T-helper 1 cell treated with Interleukin-12 subunit alpha and Interleukin-12 subunit beta and Interleukin-4 antibody, amounts not matched to agents 30 μg/mL and 1 μg/mL, for 36 hours (primary cell): Measurements from ENCODE around the gene MUC4.
A peak's percentile ranks its signal among the peaks of the same experiment; 100 is the strongest.
"Not testable (repeated sequence)": the region's sequence is repeated elsewhere in the genome, so short reads cannot be mapped to it uniquely, and the experiment has no call there.

Source experiments
- H3K27ac Mint-ChIP-seq: one replicate; pipeline ENCODE4 v1.8.0; 2021; ENCODE audit warnings: mild to moderate bottlenecking, mixed read lengths
- H3K27me3 Mint-ChIP-seq: one replicate; pipeline ENCODE4 v1.8.0; 2021; ENCODE audit warnings: low read depth, mixed read lengths
- H3K36me3 Mint-ChIP-seq: one replicate; pipeline ENCODE4 v1.8.0; 2021; ENCODE audit warnings: low read depth, mixed read lengths
- H3K4me1 Mint-ChIP-seq: one replicate; pipeline ENCODE4 v1.8.0; 2021; ENCODE audit warnings: low read depth, mixed read lengths
- H3K4me3 Mint-ChIP-seq: one replicate; pipeline ENCODE4 v1.8.0; 2021; ENCODE audit warnings: mild to moderate bottlenecking, moderate library complexity, mixed read lengths
- H3K9me3 Mint-ChIP-seq: one replicate; pipeline ENCODE4 v1.8.0; 2021; ENCODE audit warnings: mixed read lengths

Gene MUC4

GRCh38 chr3:195757438-195757770 is 54.3 kb downstream of the MUC4 start:
- H3K9me3 Mint-ChIP-seq: no peaks in the 10 kb centered on the region
- H3K36me3 Mint-ChIP-seq: no peaks in the 10 kb centered on the region
- H3K4me1 Mint-ChIP-seq: peaks cover 23% of the 10 kb centered on the region
- peaks cover 26% of the 10 kb centered on the region for H3K27me3 Mint-ChIP-seq
- H3K4me3 Mint-ChIP-seq: no peak overlapping the region
- H3K27ac Mint-ChIP-seq: no peak overlapping the region

- H3K27ac Mint-ChIP-seq: peak overlapping the region; percentile 13
- peak overlapping the region; percentile 48 for H3K4me3 Mint-ChIP-seq
- no peaks in the 10 kb centered on the region for H3K36me3 Mint-ChIP-seq
- H3K9me3 Mint-ChIP-seq: no peaks in the 10 kb centered on the region
- peaks cover 23% of the 10 kb centered on the region for H3K4me1 Mint-ChIP-seq
- peaks cover 23% of the 10 kb centered on the region for H3K27me3 Mint-ChIP-seq
Observed at GRCh38 chr3:195755791-195756676, 55.7 kb downstream of the MUC4 start.

- H3K27ac Mint-ChIP-seq: no peak overlapping the region
- H3K36me3 Mint-ChIP-seq: no peaks in the 10 kb centered on the region
- H3K9me3 Mint-ChIP-seq: no peaks in the 10 kb centered on the region
- peaks cover 17% of the 10 kb centered on the region for H3K27me3 Mint-ChIP-seq
- peaks cover 21% of the 10 kb centered on the region for H3K4me1 Mint-ChIP-seq
- no peak overlapping the region for H3K4me3 Mint-ChIP-seq
Observed at GRCh38 chr3:195755391-195755790, 56.3 kb downstream of the MUC4 start.

- Mint-ChIP-seq H3K36me3 (no peaks in the 10 kb centered on the region), H3K4me3 (no peak overlapping the region), H3K9me3 (no peaks in the 10 kb centered on the region), H3K27ac (no peak overlapping the region), H3K4me1 (peaks cover 21% of the 10 kb centered on the region), H3K27me3 (peaks cover 13% of the 10 kb centered on the region)
Observed at GRCh38 chr3:195754906-195755305, 56.8 kb downstream of the MUC4 start.

GRCh38 chr3:195754141-195754540 is 57.6 kb downstream of the MUC4 start:
- no peaks in the 10 kb centered on the region for H3K36me3 Mint-ChIP-seq
- no peak overlapping the region for H3K27ac Mint-ChIP-seq
- peaks cover 6% of the 10 kb centered on the region for H3K27me3 Mint-ChIP-seq
- H3K4me3 Mint-ChIP-seq: no peak overlapping the region
- peaks cover 21% of the 10 kb centered on the region for H3K4me1 Mint-ChIP-seq
- H3K9me3 Mint-ChIP-seq: no peaks in the 10 kb centered on the region

GRCh38 chr3:195753581-195753980 is 58.1 kb downstream of the MUC4 start:
- Mint-ChIP-seq H3K36me3 (no peaks in the 10 kb centered on the region), H3K27me3 (peaks cover 6% of the 10 kb centered on the region), H3K4me3 (no peak overlapping the region), H3K27ac (no peak overlapping the region), H3K9me3 (no peaks in the 10 kb centered on the region), H3K4me1 (peaks cover 26% of the 10 kb centered on the region)

- peaks cover 26% of the 10 kb centered on the region for H3K4me1 Mint-ChIP-seq
- H3K27me3 Mint-ChIP-seq: peaks cover 5% of the 10 kb centered on the region
- H3K4me3 Mint-ChIP-seq: no peak overlapping the region
- H3K27ac Mint-ChIP-seq: no peak overlapping the region
- H3K9me3 Mint-ChIP-seq: no peaks in the 10 kb centered on the region
- no peaks in the 10 kb centered on the region for H3K36me3 Mint-ChIP-seq
Observed at GRCh38 chr3:195752546-195753331, 59.0 kb downstream of the MUC4 start.

- H3K4me3 Mint-ChIP-seq: no peak overlapping the region
- H3K36me3 Mint-ChIP-seq: no peaks in the 10 kb centered on the region
- H3K27ac Mint-ChIP-seq: no peak overlapping the region
- H3K4me1 Mint-ChIP-seq: peaks cover 24% of the 10 kb centered on the region
- no peaks in the 10 kb centered on the region for H3K9me3 Mint-ChIP-seq
- H3K27me3 Mint-ChIP-seq: peaks cover 2% of the 10 kb centered on the region
Observed at GRCh38 chr3:195752066-195752465, 59.7 kb downstream of the MUC4 start.

- H3K27ac Mint-ChIP-seq: no peak overlapping the region
- no peaks in the 10 kb centered on the region for H3K9me3 Mint-ChIP-seq
- no peaks in the 10 kb centered on the region for H3K27me3 Mint-ChIP-seq
- H3K4me1 Mint-ChIP-seq: peaks cover 22% of the 10 kb centered on the region
- H3K36me3 Mint-ChIP-seq: no peaks in the 10 kb centered on the region
- no peak overlapping the region for H3K4me3 Mint-ChIP-seq
Observed at GRCh38 chr3:195751560-195751959, 60.2 kb downstream of the MUC4 start.

- no peak overlapping the region for H3K4me3 Mint-ChIP-seq
- no peaks in the 10 kb centered on the region for H3K27me3 Mint-ChIP-seq
- H3K27ac Mint-ChIP-seq: no peak overlapping the region
- H3K9me3 Mint-ChIP-seq: no peaks in the 10 kb centered on the region
- H3K36me3 Mint-ChIP-seq: no peaks in the 10 kb centered on the region
- peaks cover 19% of the 10 kb centered on the region for H3K4me1 Mint-ChIP-seq
Observed at GRCh38 chr3:195750797-195751520, 60.8 kb downstream of the MUC4 start.

- H3K27ac Mint-ChIP-seq, H3K36me3 Mint-ChIP-seq, H3K27me3 Mint-ChIP-seq, H3K4me3 Mint-ChIP-seq, H3K9me3 Mint-ChIP-seq: not testable (repeated sequence)
- H3K4me1 Mint-ChIP-seq: peaks cover 11% of the 10 kb centered on the region
Observed at GRCh38 chr3:195749101-195749500, 62.6 kb downstream of the MUC4 start.

GRCh38 chr3:195748661-195749060 is 63.1 kb downstream of the MUC4 start:
- H3K27me3 Mint-ChIP-seq: no peaks in the 10 kb centered on the region
- no peaks in the 10 kb centered on the region for H3K9me3 Mint-ChIP-seq
- no peak overlapping the region for H3K4me3 Mint-ChIP-seq
- peaks cover 11% of the 10 kb centered on the region for H3K4me1 Mint-ChIP-seq
- H3K36me3 Mint-ChIP-seq: no peaks in the 10 kb centered on the region
- H3K27ac Mint-ChIP-seq: no peak overlapping the region

GRCh38 chr3:195746751-195747150 is 65.0 kb downstream of the MUC4 start:
- Mint-ChIP-seq H3K27me3 (no peaks in the 10 kb centered on the region), H3K4me1 (peaks cover 9% of the 10 kb centered on the region), H3K9me3 (no peaks in the 10 kb centered on the region), H3K27ac (no peak overlapping the region), H3K36me3 (no peaks in the 10 kb centered on the region), H3K4me3 (no peak overlapping the region)

GRCh38 chr3:195746346-195746745 is 65.4 kb downstream of the MUC4 start:
- no peak overlapping the region for H3K27ac Mint-ChIP-seq
- no peak overlapping the region for H3K4me3 Mint-ChIP-seq
- no peaks in the 10 kb centered on the region for H3K36me3 Mint-ChIP-seq

More at GRCh38 chr3:195746346-195746745, 65.4 kb downstream of the MUC4 start:
- Mint-ChIP-seq H3K4me1 (peaks cover 9% of the 10 kb centered on the region), H3K9me3 (no peaks in the 10 kb centered on the region), H3K27me3 (no peaks in the 10 kb centered on the region)
